Femur (tissue), 1 donor: Measurements from ENCODE around the gene NAA60.
A peak's percentile ranks its signal among the peaks of the same experiment; 100 is the strongest.

Experiments used
- DNase-seq: peaks from one replicate; pipeline ENCODE4 v3.0.0-alpha.2; 2017

NAA60 gene

GRCh38 chr16:3443108-3444031 is at the start of gene NAA60, which contains the start of gene ZNF597:
NAA60 (plus strand) TSS chr16:3443680; CDS start chr16:3476228, 32,548 bp downstream.
ZNF597 (minus strand) TSS chr16:3443504; CDS start chr16:3443153, 351 bp downstream.
- DNase-seq, result peak; percentile 93

GRCh38 chr16:3400446-3400778 is 43.1 kb upstream of the NAA60 start:
- no peak for DNase-seq

GRCh38 chr16:3400779-3401688 is 42.4 kb upstream of the NAA60 start, which contains the start of the genes ZNF174 and ZSCAN32:
ZNF174 (plus strand) TSS chr16:3401215; CDS start chr16:3402005, 790 bp downstream.
ZSCAN32 (minus strand) TSS chr16:3401004; CDS start chr16:3397557, 3,447 bp downstream.
- DNase-seq, result peak; percentile 100

- DNase-seq, result no peak
Measured at GRCh38 chr16:3401719-3402397, 41.6 kb upstream of the NAA60 start.

- no peak for DNase-seq
Measured at GRCh38 chr16:3408561-3409197, 34.8 kb upstream of the NAA60 start.

- DNase-seq, result no peak
Measured at GRCh38 chr16:3413730-3414379, 29.6 kb upstream of the NAA60 start.

- peak; percentile 45 for DNase-seq
Measured at GRCh38 chr16:3431779-3432219, 11.7 kb upstream of the NAA60 start.

GRCh38 chr16:3434373-3434772 is 9.1 kb upstream of the NAA60 start:
- no peak for DNase-seq

GRCh38 chr16:3439637-3440036 is 3.8 kb upstream of the NAA60 start:
- DNase-seq, result no peak

GRCh38 chr16:3444032-3444388 is 530 bp downstream of the NAA60 start:
- DNase-seq, result peak; percentile 38

- no peak for DNase-seq
Measured at GRCh38 chr16:3454093-3454492, 10.6 kb downstream of the NAA60 start.

GRCh38 chr16:3454631-3455147 is 11.2 kb downstream of the NAA60 start:
- no peak for DNase-seq

GRCh38 chr16:3457434-3458252 is 14.2 kb downstream of the NAA60 start:
- DNase-seq, result peak; percentile 94

- peak; percentile 38 for DNase-seq
Measured at GRCh38 chr16:3458278-3458851, 14.9 kb downstream of the NAA60 start.

GRCh38 chr16:3458852-3459361 is 15.4 kb downstream of the NAA60 start:
- no peak for DNase-seq

- no peak for DNase-seq
Measured at GRCh38 chr16:3459401-3460090, 16.1 kb downstream of the NAA60 start.

- DNase-seq, result no peak
Measured at GRCh38 chr16:3460121-3460520, 16.6 kb downstream of the NAA60 start.

- no peak for DNase-seq
Measured at GRCh38 chr16:3460585-3460984, 17.1 kb downstream of the NAA60 start.

GRCh38 chr16:3461151-3461550 is 17.7 kb downstream of the NAA60 start:
- no peak for DNase-seq
